ENCODE data around the gene UBFD1. TPM values are rescaled to one million over a fixed set of nuclear protein-coding genes. Genes with fewer than 3 reads are reported as not detected.
"Not testable (repeated sequence)": the region's sequence is repeated elsewhere in the genome, so short reads cannot be mapped to it uniquely, and the experiment has no call there.

Gene UBFD1
- total RNA-seq, 1 experiment from 2014 or later = 98.2 TPM

- H2AFZ ChIP-seq = no peak overlapping the region
- peaks cover 14% of the 10 kb centered on the region; the same call in 1 of the 2 replicates for H3K36me3 ChIP-seq (ENCODE audit: low read depth)
- ChIA-PET CTCF (interaction anchor here (1.2 kb wide), 1 partner anchor 57 kb away, joined by 8 read pairs; no protein-coding TSS in a partner anchor), POLR2A (ENCODE audit: unreplicated experiment) (interaction anchor here (0.7 kb wide), 2 partner anchors 30 to 1211 kb away, joined by 4 to 12 read pairs; partner anchors contain the start of gene GGA2)
- H3K4me2 ChIP-seq = no peak overlapping the region
- TF ChIP-seq CTCF (conservative IDR thresholded peaks at IDR 0.05) (no peak), EZH2 (IDR thresholded peaks at IDR 0.05; ENCODE audit: low read depth) (no peak)
- BruUV-seq (replicated peaks) = no TSS peak
- no peaks in the 10 kb centered on the region for H3K9me2 ChIP-seq (ENCODE audit: insufficient read depth)
- DNase-seq = no peak
- H3K4me1 ChIP-seq (replicated peaks; ENCODE audit: insufficient read depth) = peaks cover 18% of the 10 kb centered on the region
- H4K20me1 ChIP-seq (ENCODE audit: insufficient read depth) = no peaks in the 10 kb centered on the region
- no peaks in the 10 kb centered on the region for H3K27me3 ChIP-seq (ENCODE audit: insufficient read depth, low read depth)
- H3K27ac ChIP-seq = peak overlapping the region; percentile 75; the same call in 1 of the 2 replicates
- H3K9me3 ChIP-seq (ENCODE audit: insufficient read depth, low read depth) = no peaks in the 10 kb centered on the region
- no peaks in the 10 kb centered on the region for H3K79me2 ChIP-seq (ENCODE audit: low read depth)
- H3K4me3 ChIP-seq = no peak overlapping the region
- intact Hi-C loops (cut with micrococcal nuclease; ENCODE audit: unreplicated experiment) = no loop called here
- no peaks in the 10 kb centered on the region for H3F3A ChIP-seq (ENCODE audit: insufficient read depth, low read depth)
Observed at GRCh38 chr16:23539984-23540816, 17.3 kb upstream of the UBFD1 start.

GRCh38 chr16:23540817-23541178, 16.7 kb upstream of the UBFD1 start:
- ChIA-PET POLR2A (ENCODE audit: unreplicated experiment) (interaction anchor here (0.7 kb wide), 1 partner anchor 1210 kb away, joined by 4 read pairs; no protein-coding TSS in a partner anchor), CTCF (interaction anchor here (1.2 kb wide), 1 partner anchor 56 kb away, joined by 8 read pairs; no protein-coding TSS in a partner anchor)
- H3K9me2 ChIP-seq (ENCODE audit: insufficient read depth); H3F3A ChIP-seq (ENCODE audit: insufficient read depth, low read depth); H3K4me2 ChIP-seq; H3K9me3 ChIP-seq (ENCODE audit: insufficient read depth, low read depth); H2AFZ ChIP-seq; H3K27ac ChIP-seq; H3K4me3 ChIP-seq; H3K79me2 ChIP-seq (ENCODE audit: low read depth); BruUV-seq (replicated peaks); H4K20me1 ChIP-seq (ENCODE audit: insufficient read depth); intact Hi-C loops (cut with micrococcal nuclease; ENCODE audit: unreplicated experiment); H3K27me3 ChIP-seq (ENCODE audit: insufficient read depth, low read depth); DNase-seq: not testable (repeated sequence)
- Histone ChIP-seq H3K4me1 (replicated peaks; ENCODE audit: insufficient read depth) (peaks cover 18% of the 10 kb centered on the region), H3K36me3 (ENCODE audit: low read depth) (peaks cover 14% of the 10 kb centered on the region)

- Histone ChIP-seq H3K9me2 (ENCODE audit: insufficient read depth) (no peaks in the 10 kb centered on the region), H3K27me3 (ENCODE audit: insufficient read depth, low read depth) (no peaks in the 10 kb centered on the region), H3K9me3 (ENCODE audit: insufficient read depth, low read depth) (no peaks in the 10 kb centered on the region), H3K27ac (no peak overlapping the region), H3K4me2 (no peak overlapping the region), H2AFZ (no peak overlapping the region), H3K4me3 (no peak overlapping the region), H3K36me3 (ENCODE audit: low read depth) (peaks cover 24% of the 10 kb centered on the region), H3K79me2 (ENCODE audit: low read depth) (no peaks in the 10 kb centered on the region), H4K20me1 (ENCODE audit: insufficient read depth) (no peaks in the 10 kb centered on the region), H3F3A (ENCODE audit: insufficient read depth, low read depth) (no peaks in the 10 kb centered on the region), H3K4me1 (replicated peaks; ENCODE audit: insufficient read depth) (peaks cover 6% of the 10 kb centered on the region)
- DNase-seq = no peak
- TF ChIP-seq CTCF (conservative IDR thresholded peaks at IDR 0.05) (no peak), EZH2 (IDR thresholded peaks at IDR 0.05; ENCODE audit: low read depth) (no peak)
- ChIA-PET POLR2A (ENCODE audit: unreplicated experiment) (no interaction called here), CTCF (no interaction called here)
- intact Hi-C loops (cut with micrococcal nuclease; ENCODE audit: unreplicated experiment) = no loop called here
- no TSS peak for BruUV-seq (replicated peaks)
Observed at GRCh38 chr16:23544436-23544835, 13.1 kb upstream of the UBFD1 start.

Data from PC-9 (cell line).